ENCODE results near the gene FANCD2.

The FANCD2 gene

DNA sequence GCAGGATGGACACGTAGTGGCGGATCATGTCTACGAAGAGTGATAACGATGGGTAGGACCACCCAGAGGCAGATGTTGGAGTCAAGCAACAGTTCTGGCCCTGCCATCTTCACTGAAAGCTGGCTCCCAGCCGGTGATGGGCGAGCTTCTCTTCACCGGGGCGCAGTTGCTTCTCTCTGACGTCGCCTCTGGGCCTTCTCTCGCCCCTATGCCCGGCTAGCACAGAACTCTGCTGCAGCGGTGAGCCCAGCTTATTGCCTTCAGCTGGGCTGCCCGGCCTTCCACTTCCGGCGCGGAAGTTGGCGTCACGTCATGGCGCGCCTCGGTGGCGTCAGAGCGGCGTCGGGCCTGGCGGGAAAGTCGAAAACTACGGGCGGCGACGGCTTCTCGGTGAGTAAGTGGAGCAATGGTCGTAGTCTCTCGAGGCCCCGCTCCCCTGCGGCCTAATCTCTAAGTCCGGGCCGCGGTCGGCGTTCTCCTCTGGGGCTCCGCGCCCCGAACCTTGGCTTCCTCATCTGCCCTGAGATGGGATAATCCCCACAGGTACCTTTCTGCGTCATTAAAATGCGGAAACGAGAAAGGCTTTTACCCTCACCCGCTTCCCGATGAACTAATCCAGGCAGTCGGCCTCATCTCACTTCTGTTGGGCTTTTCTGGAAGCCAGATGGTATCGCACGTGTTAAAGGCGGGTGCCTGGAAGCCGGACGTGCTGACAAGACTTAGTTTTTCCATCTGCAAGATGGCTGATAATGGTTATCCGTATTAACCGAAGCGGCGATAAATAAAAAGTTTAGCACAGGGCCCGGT, at the start of gene FANCD2:
Gene FANCD2 (plus strand): TSS at position 354 of the 807 bp plus-strand sequence. CDS start 2,221 bp downstream, outside the sequence.
- peak; percentile 90 for DNase-seq (ENCODE audit: extremely low spot score)
- CTCF ChIA-PET, result interaction anchor here (1.0 to 1.3 kb wide), 3 partner anchors 9 to 222 kb away, joined by 3 read pairs; partner anchors contain the start of gene TATDN2
- POLR2A ChIA-PET, result interaction anchor here (0.6 to 1.3 kb wide), 2 partner anchors 16 to 59 kb away, joined by 3 to 4 read pairs; no protein-coding TSS in a partner anchor
- TF ChIP-seq, protein P1, sequence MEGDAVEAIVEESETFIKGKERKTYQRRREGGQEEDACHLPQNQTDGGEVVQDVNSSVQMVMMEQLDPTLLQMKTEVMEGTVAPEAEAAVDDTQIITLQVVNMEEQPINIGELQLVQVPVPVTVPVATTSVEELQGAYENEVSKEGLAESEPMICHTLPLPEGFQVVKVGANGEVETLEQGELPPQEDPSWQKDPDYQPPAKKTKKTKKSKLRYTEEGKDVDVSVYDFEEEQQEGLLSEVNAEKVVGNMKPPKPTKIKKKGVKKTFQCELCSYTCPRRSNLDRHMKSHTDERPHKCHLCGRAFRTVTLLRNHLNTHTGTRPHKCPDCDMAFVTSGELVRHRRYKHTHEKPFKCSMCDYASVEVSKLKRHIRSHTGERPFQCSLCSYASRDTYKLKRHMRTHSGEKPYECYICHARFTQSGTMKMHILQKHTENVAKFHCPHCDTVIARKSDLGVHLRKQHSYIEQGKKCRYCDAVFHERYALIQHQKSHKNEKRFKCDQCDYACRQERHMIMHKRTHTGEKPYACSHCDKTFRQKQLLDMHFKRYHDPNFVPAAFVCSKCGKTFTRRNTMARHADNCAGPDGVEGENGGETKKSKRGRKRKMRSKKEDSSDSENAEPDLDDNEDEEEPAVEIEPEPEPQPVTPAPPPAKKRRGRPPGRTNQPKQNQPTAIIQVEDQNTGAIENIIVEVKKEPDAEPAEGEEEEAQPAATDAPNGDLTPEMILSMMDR (IDR thresholded peaks at IDR 0.05; ENCODE audit: control extremely low read depth, extremely low read depth, low read depth, missing control alignments), result no peak

DNA sequence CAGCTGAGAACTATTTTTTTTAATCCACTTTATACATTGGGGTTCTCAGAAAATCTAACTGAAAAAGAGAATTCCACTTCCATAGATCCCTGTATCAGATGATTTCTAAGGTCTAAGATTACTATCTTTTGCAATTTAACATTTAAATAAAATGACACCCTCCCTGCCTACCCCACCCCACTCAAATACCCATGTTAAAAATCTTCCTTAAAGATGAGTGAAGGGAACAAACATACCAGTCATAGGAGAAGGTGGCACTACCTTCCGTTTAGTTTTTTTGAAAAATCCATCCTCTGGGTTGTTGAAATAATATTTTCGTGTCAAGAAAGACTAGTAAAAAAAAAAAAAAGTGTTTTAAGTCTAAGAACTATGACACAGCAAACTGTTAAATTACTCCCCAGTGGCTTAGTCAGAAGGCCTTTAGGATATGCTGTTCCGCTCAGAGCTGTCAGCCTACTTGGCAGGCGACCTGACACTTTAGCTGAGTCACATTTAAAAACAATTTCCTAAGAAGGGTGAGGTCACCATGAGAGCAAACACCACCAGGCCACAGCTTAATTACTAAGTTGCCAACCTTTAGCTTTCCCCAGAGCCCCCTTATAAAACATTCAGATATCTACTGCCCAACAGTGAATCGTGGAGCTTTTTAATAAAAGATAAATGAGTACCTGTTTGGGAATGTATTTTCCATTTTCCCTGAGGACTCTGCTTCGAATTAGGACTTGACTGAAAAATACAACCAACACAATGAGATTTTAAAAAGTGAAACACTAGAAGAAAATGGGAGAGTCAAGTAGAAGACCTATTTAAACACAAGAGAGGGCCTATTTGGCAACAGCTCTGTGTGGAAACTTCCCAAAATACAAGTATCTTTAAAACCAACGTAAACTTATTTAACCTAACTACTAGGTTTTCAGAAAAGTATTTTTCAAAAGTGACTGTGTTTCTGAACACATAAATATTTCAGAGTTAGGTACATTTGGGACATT, 49.2 kb upstream of the FANCD2 start:
- TF ChIP-seq, protein P1 (IDR thresholded peaks at IDR 0.05; ENCODE audit: control extremely low read depth, extremely low read depth, low read depth, missing control alignments), result no peak
- ChIA-PET POLR2A (no interaction called here), CTCF (interaction anchor here (0.7 to 1.1 kb wide), 2 partner anchors 12 to 44 kb away, joined by 3 to 5 read pairs; partner anchors contain the start of gene CRELD1)
- DNase-seq (ENCODE audit: extremely low spot score), result no peak

DNA sequence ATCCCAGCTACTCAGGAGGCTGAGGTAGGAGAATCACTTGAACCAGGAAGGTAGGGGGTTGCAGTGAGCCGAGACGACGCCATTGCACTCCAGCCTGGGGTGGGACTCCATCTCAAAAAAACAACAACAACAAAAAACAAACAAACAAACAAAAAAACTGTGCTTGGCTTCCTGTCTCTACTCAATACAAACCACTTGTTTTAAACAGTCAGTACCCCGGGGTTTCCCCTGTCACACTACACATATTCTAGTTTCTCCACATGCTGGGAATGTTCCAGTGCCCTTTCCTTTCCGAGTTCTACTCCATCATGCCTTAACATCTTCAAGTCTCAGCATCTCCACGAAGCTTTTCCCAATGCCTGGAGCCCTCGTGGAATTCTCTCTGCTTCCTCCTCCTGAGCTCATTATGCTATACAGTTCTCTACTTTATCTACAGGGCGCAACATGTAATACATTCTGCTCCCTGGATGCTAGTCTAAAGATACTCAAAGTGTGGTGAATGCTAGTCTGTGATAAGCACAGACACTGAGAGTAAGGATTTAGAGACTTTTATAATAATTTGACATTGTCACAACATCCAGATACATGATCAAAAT, 47.4 kb upstream of the FANCD2 start:
- TF ChIP-seq, protein P1 (IDR thresholded peaks at IDR 0.05; ENCODE audit: control extremely low read depth, extremely low read depth, low read depth, missing control alignments), result no peak
- DNase-seq (ENCODE audit: extremely low spot score), result no peak
- POLR2A ChIA-PET, result no interaction called here
- CTCF ChIA-PET, result no interaction called here

DNA sequence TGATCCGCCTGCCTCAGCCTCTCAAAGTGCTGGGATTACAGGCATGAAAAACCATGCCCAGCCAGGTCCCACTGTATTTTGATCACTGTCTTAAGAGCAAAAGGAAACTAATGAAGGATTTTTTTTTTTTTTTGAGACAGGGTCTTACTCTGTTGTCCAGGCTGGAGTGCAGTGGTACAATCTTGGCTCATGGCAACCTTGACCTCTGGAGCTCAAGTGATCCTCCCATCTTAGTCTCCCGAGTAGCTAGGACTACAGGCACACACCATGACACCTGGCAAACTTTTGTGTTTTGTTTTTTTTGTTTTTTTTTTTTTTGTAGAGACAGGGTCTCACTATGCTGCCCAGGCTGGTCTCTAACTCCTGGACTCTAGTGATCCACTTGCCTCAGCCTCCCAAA, 46.0 kb upstream of the FANCD2 start:
- POLR2A ChIA-PET, result no interaction called here
- no peak for DNase-seq (ENCODE audit: extremely low spot score)
- TF ChIP-seq, protein P1 (IDR thresholded peaks at IDR 0.05; ENCODE audit: control extremely low read depth, extremely low read depth, low read depth, missing control alignments), result no peak
- CTCF ChIA-PET, result no interaction called here

DNA sequence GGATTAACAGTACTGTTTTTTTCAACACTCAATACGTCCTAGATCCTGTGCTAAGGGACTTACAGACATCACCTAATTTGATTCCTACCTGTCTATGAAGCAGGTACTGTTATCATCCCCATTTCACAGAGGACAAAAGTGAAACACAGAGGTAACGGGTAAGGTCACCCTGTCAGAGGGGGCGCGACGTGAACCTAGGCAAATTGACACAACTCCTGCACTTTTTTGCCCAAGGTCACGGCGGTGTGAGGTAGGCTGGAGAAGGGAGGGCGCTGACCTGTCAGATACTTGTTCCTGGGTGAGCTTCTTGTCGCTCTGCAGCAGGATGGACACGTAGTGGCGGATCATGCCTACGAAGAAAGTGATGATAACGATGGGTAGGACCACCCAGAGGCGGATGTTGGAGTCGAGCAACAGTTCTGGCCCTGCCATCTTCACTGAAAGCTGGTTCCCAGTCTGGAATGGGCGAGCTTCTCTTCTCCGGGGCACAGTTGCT, 40.0 kb upstream of the FANCD2 start:
- TF ChIP-seq, protein P1 (IDR thresholded peaks at IDR 0.05; ENCODE audit: control extremely low read depth, extremely low read depth, low read depth, missing control alignments), result no peak
- CTCF ChIA-PET, result interaction anchor here (2.1 kb wide), 1 partner anchor 53 kb away, joined by 8 read pairs; the partner anchor contains the start of gene CRELD1
- POLR2A ChIA-PET, result interaction anchor here (0.7 to 1.0 kb wide), 2 partner anchors 53 to 237 kb away, joined by 3 to 4 read pairs; partner anchors contain the start of genes CRELD1 and OGG1
- no peak for DNase-seq (ENCODE audit: extremely low spot score)
